HG02588 (cell line): Measurements from ENCODE around the gene ZNF582.
"Not testable (repeated sequence)": the region's sequence is repeated elsewhere in the genome, so short reads cannot be mapped to it uniquely, and the experiment has no call there.

ENCODE experiments used
- ATAC-seq: cut with Tn5 transposase; IDR thresholded peaks from one replicate; pipeline ENCODE4 v1.9.1; 2021; ENCODE audit warnings: mild to moderate bottlenecking, moderate library complexity; ENCODE audit not compliant: unreplicated experiment

Gene ZNF582

DNA sequence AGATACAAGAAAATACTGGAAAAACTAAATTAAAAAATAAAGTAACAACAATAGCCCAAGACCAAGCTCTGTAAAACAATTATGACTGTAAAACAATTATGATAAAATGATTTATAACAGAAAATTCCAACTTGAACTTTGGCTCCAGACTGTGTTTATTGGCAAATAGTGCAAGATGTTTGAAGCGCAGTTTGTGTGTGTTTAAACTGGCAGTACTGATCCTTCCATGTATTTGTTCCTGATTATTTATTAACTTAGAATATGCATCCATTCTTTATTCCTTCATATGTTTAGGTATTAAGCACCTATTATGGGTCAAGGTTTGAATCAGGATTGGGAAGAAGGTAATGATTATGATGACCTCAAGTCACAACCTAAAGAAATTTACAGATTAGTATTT lies 37.8 kb downstream of the ZNF582 start:
- no peak for ATAC-seq

DNA sequence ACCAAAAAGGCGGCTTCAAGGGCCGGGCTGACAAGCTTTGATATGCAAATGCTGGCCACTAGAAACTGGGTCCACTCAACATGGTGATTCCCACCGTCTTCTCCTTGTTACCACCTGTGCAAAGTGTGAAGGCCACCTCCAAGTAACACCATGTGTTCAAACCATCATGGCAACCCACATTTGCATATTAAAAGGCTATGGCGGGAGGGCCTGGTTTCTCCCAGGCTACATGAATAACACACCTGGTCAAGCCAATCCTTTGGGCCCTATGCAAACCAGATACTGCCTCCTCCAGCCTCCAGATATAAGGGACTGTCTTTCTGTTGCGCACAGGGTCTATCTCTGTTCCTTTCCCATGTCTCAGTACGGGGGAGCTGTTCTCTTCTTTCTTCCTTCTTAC lies 42.1 kb downstream of the ZNF582 start:
- ATAC-seq: no peak

- ATAC-seq: no peak
These were observed 42.8 kb downstream of the ZNF582 start for GRCh38 chr19:56350416-56351045.

DNA sequence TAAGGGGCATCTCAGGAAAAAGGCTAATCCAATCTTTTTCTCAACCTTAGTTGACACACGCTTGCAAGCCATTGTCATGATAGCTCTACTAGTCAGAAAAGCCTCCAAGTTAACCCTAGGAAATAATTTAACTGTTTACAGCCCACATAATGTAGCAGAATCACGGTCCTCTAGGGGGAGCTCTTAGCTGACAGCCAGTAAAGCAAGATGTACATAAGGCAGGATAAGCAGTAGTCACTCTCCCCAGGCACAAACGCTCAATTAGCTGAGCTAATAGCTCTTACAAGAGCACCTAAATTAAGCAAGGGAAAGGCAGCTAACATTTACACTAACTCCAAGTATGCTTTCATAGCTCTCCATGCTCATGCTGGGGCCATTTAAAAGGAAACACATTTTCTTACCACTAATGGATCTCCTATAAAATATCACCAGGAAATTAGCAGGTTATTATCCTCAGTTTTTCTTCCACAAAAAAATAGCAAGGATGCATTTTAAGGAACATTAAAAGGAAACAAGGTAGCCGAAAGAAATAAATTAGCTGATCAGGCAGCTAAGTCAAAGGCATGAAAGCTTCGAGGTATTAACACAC lies 45.0 kb downstream of the ZNF582 start:
- ATAC-seq: no peak

- ATAC-seq: no peak
These were observed 46.1 kb downstream of the ZNF582 start for GRCh38 chr19:56347163-56347778.

DNA sequence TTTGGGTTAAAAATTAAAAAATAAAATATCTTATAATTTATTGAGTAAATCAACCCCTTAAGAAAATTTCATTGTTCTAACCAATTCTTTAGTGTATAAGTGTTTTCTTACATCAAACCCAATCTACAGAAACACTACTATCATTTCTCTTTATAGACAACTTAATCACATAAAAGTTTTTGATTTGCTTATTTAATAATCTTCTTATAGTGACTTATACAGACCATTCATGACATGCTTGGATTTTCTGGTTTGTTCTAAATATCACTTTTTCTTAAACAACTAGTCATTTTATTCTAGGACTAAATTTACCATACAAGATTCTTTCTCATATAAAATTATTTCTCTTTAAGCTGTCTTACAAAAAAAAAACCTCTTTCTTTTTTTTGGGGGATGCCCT lies 51.4 kb downstream of the ZNF582 start:
- ATAC-seq: no peak

DNA sequence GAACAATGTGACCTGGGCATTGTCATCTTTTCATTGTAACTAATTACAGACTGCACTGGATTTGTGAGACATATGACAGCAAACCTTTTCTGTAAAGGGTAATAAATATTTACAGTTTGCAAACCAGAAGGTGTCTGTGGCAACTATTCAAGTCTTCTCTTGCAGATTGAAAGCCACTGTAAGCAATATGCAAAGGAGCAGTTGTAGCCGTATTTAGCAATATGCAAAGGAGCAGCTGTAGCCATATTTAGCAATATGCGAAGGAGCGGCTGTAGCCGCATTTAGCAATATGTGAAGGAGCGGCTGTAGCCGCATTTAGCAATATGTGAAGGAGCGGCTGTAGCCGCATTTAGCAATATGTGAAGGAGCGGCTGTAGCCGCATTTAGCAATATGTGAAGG lies 54.3 kb downstream of the ZNF582 start:
- not testable (repeated sequence) for ATAC-seq

DNA sequence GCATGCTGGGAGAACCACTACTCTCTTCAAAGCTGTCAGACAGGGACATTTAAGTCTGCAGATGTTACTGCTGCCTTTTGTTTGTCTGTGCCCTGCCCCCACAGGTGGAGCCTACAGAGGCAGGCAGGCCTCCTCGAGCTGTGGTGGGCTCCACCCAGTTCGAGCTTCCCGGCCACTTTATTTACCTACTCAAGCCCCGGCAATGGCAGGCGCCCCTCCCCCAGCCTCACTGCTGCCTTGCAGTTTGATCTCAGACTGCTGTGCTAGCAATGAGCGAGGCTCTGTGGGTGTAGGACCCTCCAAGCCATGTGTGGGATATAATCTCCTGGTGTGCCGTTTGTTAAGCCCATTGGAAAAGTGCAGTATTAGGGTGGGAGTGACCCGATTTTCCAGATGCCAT lies 56.3 kb downstream of the ZNF582 start:
- not testable (repeated sequence) for ATAC-seq

DNA sequence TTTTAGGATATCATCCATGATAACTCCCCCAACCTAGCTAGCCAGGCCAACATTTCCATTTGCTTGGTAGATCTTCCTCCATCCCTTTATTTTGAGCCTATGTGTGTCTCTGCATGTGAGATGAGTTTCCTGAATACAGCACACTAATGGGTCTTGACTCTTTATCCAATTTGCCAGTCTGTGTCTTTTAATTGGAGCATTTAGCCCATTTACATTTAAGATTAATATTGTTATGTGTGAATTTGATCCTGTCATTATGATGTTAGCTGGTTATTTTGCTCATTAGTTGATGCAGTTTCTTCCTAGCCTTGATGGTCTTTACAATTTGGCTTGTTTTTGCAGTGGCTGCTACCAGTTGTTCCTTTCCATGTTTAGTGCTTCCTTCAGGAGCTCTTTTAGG lies 58.0 kb downstream of the ZNF582 start:
- not testable (repeated sequence) for ATAC-seq

DNA sequence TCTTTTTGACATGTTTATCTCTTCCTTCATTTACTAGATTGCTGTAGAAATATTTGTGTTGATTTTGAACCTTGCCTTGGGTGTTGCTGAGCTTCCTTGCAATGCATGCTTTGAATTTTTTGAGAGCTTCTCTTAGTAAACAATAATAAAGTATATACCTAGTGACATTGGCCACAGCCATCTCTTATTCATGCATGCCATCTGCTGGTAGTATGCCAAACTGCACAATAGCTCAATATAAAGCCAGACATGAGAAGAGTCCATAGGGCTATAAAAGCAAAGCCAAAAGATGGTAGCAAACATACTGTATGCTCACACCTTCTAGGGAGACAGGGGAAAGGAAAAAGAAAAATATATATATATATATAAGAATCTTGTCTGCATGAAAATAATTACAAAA lies 59.8 kb downstream of the ZNF582 start:
- no peak for ATAC-seq
